Endodermal cell (in vitro differentiated cells): ENCODE results near the gene DPYSL3. TPM values are rescaled to one million over a fixed set of nuclear protein-coding genes. Genes with fewer than 3 reads are reported as not detected.

Experiments
- DNase-seq: peaks from one replicate; pipeline ENCODE4 v3.0.0-alpha.2; 2017
- H3K27ac ChIP-seq: 2 replicates; pipeline ENCODE4 v1.5.1; 2013; ENCODE audit warnings: mild to moderate bottlenecking, low read depth, low read length, moderate library complexity
- H3K27me3 ChIP-seq: 2 replicates; pipeline ENCODE4 v1.6.1; 2013; ENCODE audit warnings: mild to moderate bottlenecking, low read length, moderate library complexity; ENCODE audit not compliant: insufficient read depth, control insufficient read depth, poor library complexity, severe bottlenecking
- H3K36me3 ChIP-seq: 2 replicates; pipeline ENCODE4 v1.7.0; 2013; ENCODE audit warnings: mild to moderate bottlenecking, low read length, moderate library complexity; ENCODE audit not compliant: control insufficient read depth, insufficient read depth
- H3K4me1 ChIP-seq: one replicate; pipeline ENCODE4 v1.7.0; 2013; ENCODE audit warnings: low read length; ENCODE audit not compliant: control insufficient read depth, insufficient read depth
- H3K4me3 ChIP-seq: 2 replicates; pipeline ENCODE4 v1.5.1; 2013; ENCODE audit warnings: mild to moderate bottlenecking, low read length, moderate library complexity
- H3K9ac ChIP-seq: 2 replicates; pipeline ENCODE4 v1.6.1; 2013; ENCODE audit warnings: mild to moderate bottlenecking, low read length, moderate library complexity; ENCODE audit not compliant: poor library complexity, severe bottlenecking; ENCODE audit errors: extremely low read depth
- H3K9me3 ChIP-seq: 2 replicates; pipeline ENCODE4 v1.6.1; 2013; ENCODE audit warnings: mild to moderate bottlenecking, low read length, moderate library complexity; ENCODE audit not compliant: control insufficient read depth
- H3K27ac Mint-ChIP-seq: 2 replicates; pipeline ENCODE4 v1.8.0; 2020; ENCODE audit warnings: mixed read lengths
- H3K27me3 Mint-ChIP-seq: 2 replicates; pipeline ENCODE4 v1.8.0; 2021; ENCODE audit warnings: mild to moderate bottlenecking, mixed read lengths; ENCODE audit not compliant: insufficient read depth
- H3K36me3 Mint-ChIP-seq: 2 replicates; pipeline ENCODE4 v1.8.0; 2020; ENCODE audit warnings: low read depth, mixed read lengths
- H3K4me1 Mint-ChIP-seq: 2 replicates; pipeline ENCODE4 v1.8.0; 2020; ENCODE audit warnings: mixed read lengths
- H3K4me3 Mint-ChIP-seq: 2 replicates; pipeline ENCODE4 v1.8.0; 2020; ENCODE audit warnings: mild to moderate bottlenecking, moderate library complexity, mixed read lengths
- H3K9me3 Mint-ChIP-seq: 2 replicates; pipeline ENCODE4 v1.8.0; 2020; ENCODE audit warnings: mild to moderate bottlenecking, mixed read lengths
- WGBS, 2 experiments: methylation state at CpG; one replicate each; pipeline versions ENCODE4 v1.1.5 to v1.1.7; 2013; ENCODE audit warnings: missing lambda C conversion rate in 2 of 2, mixed read lengths in 1 of 2; ENCODE audit not compliant: insufficient coverage in 1 of 2, insufficient read length in 1 of 2; 5-methylcytosine and 5-hydroxymethylcytosine counted together
- total RNA-seq, 2 donors: library from RNA; stranded (reverse); fragmentation: NEBNext Ultra II Directional in 1 of 2; extraction: Animal tissue kit (Norgen Biotek cat#: 25700) in 1 of 2; gene quantifications; 2 replicates in 1 of 2; 3 replicates in 1 of 2; pipeline ENCODE4 v1.2.1, GENCODE V29; 2021
- TF ChIP-seq, protein P1 (sequence below): fragments of 200-600 bp; sonication (generic); conservative IDR thresholded peaks from 2 replicates; pipeline ENCODE4 v1.5.0; 2021; ENCODE audit warnings: antibody characterized with exemption, mild to moderate bottlenecking

DPYSL3 gene
- total RNA-seq, 2 donors from 2014 or later: 76.3 to 98.6 TPM

- Histone ChIP-seq H3K36me3 (no peaks in the 10 kb centered on the region), H3K27me3 (no peaks in the 10 kb centered on the region), H3K4me1 (no peaks in the 10 kb centered on the region), H3K9ac (no peak overlapping the region), H3K27ac (no peak overlapping the region), H3K9me3 (peaks cover 11% of the 10 kb centered on the region), H3K4me3 (no peak overlapping the region)
- H3K9me3 Mint-ChIP-seq: peaks cover 2% of the 10 kb centered on the region
- no peak overlapping the region for H3K27ac Mint-ChIP-seq
- no peaks in the 10 kb centered on the region for H3K36me3 Mint-ChIP-seq
- no peak overlapping the region for H3K4me3 Mint-ChIP-seq
- 94 to 100% methylated on average over 2 to 4 of the region's 4 CpGs for WGBS, 2 experiments
- H3K27me3 Mint-ChIP-seq: no peaks in the 10 kb centered on the region
- DNase-seq: no peak
- TF ChIP-seq, protein P1, sequence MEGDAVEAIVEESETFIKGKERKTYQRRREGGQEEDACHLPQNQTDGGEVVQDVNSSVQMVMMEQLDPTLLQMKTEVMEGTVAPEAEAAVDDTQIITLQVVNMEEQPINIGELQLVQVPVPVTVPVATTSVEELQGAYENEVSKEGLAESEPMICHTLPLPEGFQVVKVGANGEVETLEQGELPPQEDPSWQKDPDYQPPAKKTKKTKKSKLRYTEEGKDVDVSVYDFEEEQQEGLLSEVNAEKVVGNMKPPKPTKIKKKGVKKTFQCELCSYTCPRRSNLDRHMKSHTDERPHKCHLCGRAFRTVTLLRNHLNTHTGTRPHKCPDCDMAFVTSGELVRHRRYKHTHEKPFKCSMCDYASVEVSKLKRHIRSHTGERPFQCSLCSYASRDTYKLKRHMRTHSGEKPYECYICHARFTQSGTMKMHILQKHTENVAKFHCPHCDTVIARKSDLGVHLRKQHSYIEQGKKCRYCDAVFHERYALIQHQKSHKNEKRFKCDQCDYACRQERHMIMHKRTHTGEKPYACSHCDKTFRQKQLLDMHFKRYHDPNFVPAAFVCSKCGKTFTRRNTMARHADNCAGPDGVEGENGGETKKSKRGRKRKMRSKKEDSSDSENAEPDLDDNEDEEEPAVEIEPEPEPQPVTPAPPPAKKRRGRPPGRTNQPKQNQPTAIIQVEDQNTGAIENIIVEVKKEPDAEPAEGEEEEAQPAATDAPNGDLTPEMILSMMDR: no peak
- no peaks in the 10 kb centered on the region for H3K4me1 Mint-ChIP-seq
These were observed 43.0 kb upstream of the DPYSL3 start for GRCh38 chr5:147552897-147553296.

DNA sequence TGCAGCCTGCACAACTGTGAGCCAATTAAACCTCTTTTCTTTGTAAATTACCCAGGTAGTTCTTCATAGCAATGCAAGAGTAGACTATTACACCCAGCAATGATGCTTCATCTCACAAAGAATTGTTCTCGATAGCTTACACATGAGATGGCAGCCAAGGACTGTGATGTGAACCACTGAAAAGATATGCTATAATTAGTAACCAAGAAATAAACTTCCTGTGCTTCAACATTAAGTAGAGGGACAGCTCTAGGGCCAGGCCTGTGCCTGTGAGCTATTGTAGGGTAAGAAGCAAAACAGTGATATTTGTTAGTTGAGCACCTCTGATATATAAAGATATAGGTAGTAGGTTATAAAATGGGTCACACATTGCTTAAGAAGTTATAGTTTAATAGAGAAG is 41.8 kb upstream of the DPYSL3 start:
- TF ChIP-seq, protein P1: no peak
- Histone ChIP-seq H3K9ac (no peak overlapping the region), H3K27ac (no peak overlapping the region), H3K9me3 (peaks cover 11% of the 10 kb centered on the region), H3K27me3 (no peaks in the 10 kb centered on the region), H3K36me3 (no peaks in the 10 kb centered on the region), H3K4me3 (no peak overlapping the region), H3K4me1 (no peaks in the 10 kb centered on the region)
- Mint-ChIP-seq H3K4me1 (no peaks in the 10 kb centered on the region), H3K36me3 (no peaks in the 10 kb centered on the region), H3K27me3 (no peaks in the 10 kb centered on the region), H3K9me3 (peaks cover 2% of the 10 kb centered on the region), H3K27ac (no peak overlapping the region), H3K4me3 (no peak overlapping the region)
- WGBS, 2 experiments: 89 to 100% methylated on average over 1 of the region's 1 CpG
- DNase-seq: no peak

- Histone ChIP-seq H3K4me1 (no peaks in the 10 kb centered on the region), H3K27ac (no peak overlapping the region), H3K9ac (no peak overlapping the region), H3K4me3 (no peak overlapping the region), H3K36me3 (no peaks in the 10 kb centered on the region), H3K9me3 (peaks cover 11% of the 10 kb centered on the region), H3K27me3 (no peaks in the 10 kb centered on the region)
- H3K27ac Mint-ChIP-seq: no peak overlapping the region
- WGBS, 2 experiments: 97 to 100% methylated on average over 1 to 2 of the region's 3 CpGs
- no peaks in the 10 kb centered on the region for H3K36me3 Mint-ChIP-seq
- TF ChIP-seq, protein P1: no peak
- H3K9me3 Mint-ChIP-seq: peaks cover 2% of the 10 kb centered on the region
- H3K27me3 Mint-ChIP-seq: no peaks in the 10 kb centered on the region
- no peaks in the 10 kb centered on the region for H3K4me1 Mint-ChIP-seq
- DNase-seq: no peak
- H3K4me3 Mint-ChIP-seq: no peak overlapping the region
These were observed 37.9 kb upstream of the DPYSL3 start for GRCh38 chr5:147547730-147548129.
